HUES6 (cell line): ENCODE results near the gene ATF5.

Source experiments
- H3K27ac ChIP-seq: 2 replicates; pipeline ENCODE4 v1.7.0; 2013; ENCODE audit warnings: low read depth, mild to moderate bottlenecking, low read length, inconsistent platforms
- H3K27me3 ChIP-seq: 2 replicates; pipeline ENCODE4 v1.6.1; 2013; ENCODE audit warnings: low read length; ENCODE audit not compliant: control insufficient read depth, insufficient read depth
- H3K36me3 ChIP-seq: 2 replicates; pipeline ENCODE4 v1.6.1; 2013; ENCODE audit warnings: low read length; ENCODE audit not compliant: control insufficient read depth, insufficient read depth
- H3K4me1 ChIP-seq: 2 replicates; pipeline ENCODE4 v1.6.1; 2013; ENCODE audit warnings: low read length; ENCODE audit not compliant: control insufficient read depth, insufficient read depth
- H3K4me3 ChIP-seq: 2 replicates; pipeline ENCODE4 v1.5.1; 2013; ENCODE audit warnings: low read depth, low read length
- H3K9ac ChIP-seq: one replicate; pipeline ENCODE4 v1.6.1; 2013; ENCODE audit warnings: mild to moderate bottlenecking, low read length
- H3K9me3 ChIP-seq: 2 replicates; pipeline ENCODE4 v1.6.1; 2013; ENCODE audit warnings: low read depth, low read length; ENCODE audit not compliant: control insufficient read depth, insufficient read depth

The ATF5 gene

GRCh38 chr19:49887665-49888509, 41.1 kb upstream of the ATF5 start:
- no peaks in the 10 kb centered on the region for H3K9me3 ChIP-seq
- peaks cover 37% of the 10 kb centered on the region for H3K36me3 ChIP-seq
- no peak overlapping the region for H3K4me3 ChIP-seq
- peaks cover 15% of the 10 kb centered on the region for H3K27me3 ChIP-seq
- H3K9ac ChIP-seq = no peak overlapping the region
- peaks cover 4% of the 10 kb centered on the region; the same call in 1 of the 2 replicates for H3K4me1 ChIP-seq
- no peak overlapping the region for H3K27ac ChIP-seq

- H3K27ac ChIP-seq = no peak overlapping the region
- H3K9me3 ChIP-seq = no peaks in the 10 kb centered on the region
- peaks cover 4% of the 10 kb centered on the region; the same call in 1 of the 2 replicates for H3K4me1 ChIP-seq
- H3K27me3 ChIP-seq = peaks cover 19% of the 10 kb centered on the region
- H3K36me3 ChIP-seq = peaks cover 31% of the 10 kb centered on the region
- no peak overlapping the region for H3K4me3 ChIP-seq
- H3K9ac ChIP-seq = no peak overlapping the region
Observed at GRCh38 chr19:49888510-49888824, 40.5 kb upstream of the ATF5 start.

- Histone ChIP-seq H3K27me3 (peaks cover 19% of the 10 kb centered on the region), H3K36me3 (peaks cover 24% of the 10 kb centered on the region), H3K4me1 (peaks cover 4% of the 10 kb centered on the region; the same call in 1 of the 2 replicates), H3K9ac (no peak overlapping the region), H3K4me3 (no peak overlapping the region), H3K27ac (no peak overlapping the region), H3K9me3 (no peaks in the 10 kb centered on the region)
Observed at GRCh38 chr19:49889038-49889686, 39.8 kb upstream of the ATF5 start.

GRCh38 chr19:49889687-49890348, 39.2 kb upstream of the ATF5 start:
- peak overlapping the region; percentile 66 for H3K4me3 ChIP-seq
- no peak overlapping the region for H3K9ac ChIP-seq
- peaks cover 19% of the 10 kb centered on the region for H3K27me3 ChIP-seq
- H3K9me3 ChIP-seq = no peaks in the 10 kb centered on the region
- no peak overlapping the region for H3K27ac ChIP-seq
- H3K36me3 ChIP-seq = peaks cover 18% of the 10 kb centered on the region
- H3K4me1 ChIP-seq = peaks cover 4% of the 10 kb centered on the region; the same call in 1 of the 2 replicates

GRCh38 chr19:49890349-49891311, 38.4 kb upstream of the ATF5 start:
- peaks cover 19% of the 10 kb centered on the region for H3K27me3 ChIP-seq
- no peak overlapping the region for H3K9ac ChIP-seq
- H3K36me3 ChIP-seq = peaks cover 11% of the 10 kb centered on the region; the same call in 1 of the 2 replicates
- no peak overlapping the region for H3K27ac ChIP-seq
- peak overlapping the region; percentile 66 for H3K4me3 ChIP-seq
- no peaks in the 10 kb centered on the region for H3K9me3 ChIP-seq
- H3K4me1 ChIP-seq = peaks cover 4% of the 10 kb centered on the region; the same call in 1 of the 2 replicates

GRCh38 chr19:49891393-49891792, 37.6 kb upstream of the ATF5 start:
- no peak overlapping the region for H3K4me3 ChIP-seq
- peaks cover 6% of the 10 kb centered on the region; the same call in 1 of the 2 replicates for H3K36me3 ChIP-seq
- peaks cover 4% of the 10 kb centered on the region; the same call in 1 of the 2 replicates for H3K4me1 ChIP-seq
- no peaks in the 10 kb centered on the region for H3K9me3 ChIP-seq
- no peak overlapping the region for H3K9ac ChIP-seq
- H3K27ac ChIP-seq = no peak overlapping the region
- peaks cover 19% of the 10 kb centered on the region for H3K27me3 ChIP-seq

- Histone ChIP-seq H3K4me3 (no peak overlapping the region), H3K27ac (no peak overlapping the region), H3K36me3 (peaks cover 2% of the 10 kb centered on the region; the same call in 1 of the 2 replicates), H3K9ac (no peak overlapping the region), H3K27me3 (peaks cover 22% of the 10 kb centered on the region), H3K4me1 (peaks cover 12% of the 10 kb centered on the region; the same call in 1 of the 2 replicates), H3K9me3 (no peaks in the 10 kb centered on the region)
Observed at GRCh38 chr19:49892716-49893115, 36.3 kb upstream of the ATF5 start.

GRCh38 chr19:49894011-49894664, 34.9 kb upstream of the ATF5 start:
- H3K4me3 ChIP-seq = no peak overlapping the region
- peaks cover 12% of the 10 kb centered on the region; the same call in 1 of the 2 replicates for H3K4me1 ChIP-seq
- no peak overlapping the region for H3K27ac ChIP-seq
- no peaks in the 10 kb centered on the region for H3K36me3 ChIP-seq
- H3K9ac ChIP-seq = no peak overlapping the region
- no peaks in the 10 kb centered on the region for H3K9me3 ChIP-seq
- H3K27me3 ChIP-seq = peaks cover 20% of the 10 kb centered on the region

- Histone ChIP-seq H3K27ac (no peak overlapping the region), H3K9me3 (no peaks in the 10 kb centered on the region), H3K36me3 (no peaks in the 10 kb centered on the region), H3K27me3 (peaks cover 15% of the 10 kb centered on the region), H3K4me1 (peaks cover 12% of the 10 kb centered on the region; the same call in 1 of the 2 replicates), H3K4me3 (no peak overlapping the region), H3K9ac (no peak overlapping the region)
Observed at GRCh38 chr19:49894879-49895565, 34.0 kb upstream of the ATF5 start.
